HG03521 (cell line): Measurements from ENCODE around the gene MYO1F.
"Not testable (repeated sequence)": the region's sequence is repeated elsewhere in the genome, so short reads cannot be mapped to it uniquely, and the experiment has no call there.

ENCODE experiments used
- ATAC-seq: cut with Tn5 transposase; IDR thresholded peaks from one replicate; pipeline ENCODE4 v1.9.1; 2021; ENCODE audit warnings: mild to moderate bottlenecking, moderate library complexity; ENCODE audit not compliant: unreplicated experiment

Gene MYO1F

DNA sequence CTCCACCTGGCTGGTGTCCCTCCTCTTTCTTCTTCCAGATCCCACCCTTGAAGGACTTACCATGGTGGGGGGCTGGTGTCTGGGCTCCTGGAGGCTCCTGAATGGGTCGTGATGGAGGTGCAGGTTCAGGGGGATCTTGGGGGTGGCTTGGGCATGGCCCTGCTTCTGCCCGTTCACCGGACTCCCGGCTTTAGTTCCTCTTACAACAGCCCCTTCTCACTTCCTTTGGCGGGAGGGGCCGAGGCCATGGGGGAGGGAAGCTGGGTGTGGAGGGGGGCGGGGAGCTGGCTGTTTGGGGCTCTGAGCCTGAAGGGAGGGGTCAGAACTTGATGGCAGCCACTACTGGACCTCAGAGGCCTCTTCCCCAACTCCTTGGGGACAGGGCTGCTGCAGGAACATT is at the start of gene MYO1F:
MYO1F (minus strand) TSS at position 196 of the 400 bp plus-strand sequence; CDS start at position 63, 133 bp downstream.
- ATAC-seq = no peak

DNA sequence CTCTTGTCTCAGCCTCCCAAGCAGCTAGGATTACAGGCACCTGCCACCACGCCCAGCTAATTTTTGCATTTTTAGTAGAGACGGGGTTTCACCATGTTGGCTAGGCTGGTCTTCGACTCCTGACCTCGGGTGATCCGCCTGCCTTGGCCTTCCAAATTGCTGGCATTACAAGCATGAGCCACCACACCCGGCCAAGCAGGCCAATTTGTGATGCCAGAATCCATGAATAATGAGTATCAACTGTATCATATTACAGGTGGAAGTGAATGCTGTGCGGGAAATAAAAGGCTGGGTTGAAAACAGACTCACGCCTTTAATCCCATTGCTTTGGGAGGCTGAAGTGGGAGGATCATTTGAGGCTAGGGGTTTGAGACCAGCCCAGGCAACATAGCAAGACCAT is 49.6 kb upstream of the MYO1F start:
- no peak for ATAC-seq

DNA sequence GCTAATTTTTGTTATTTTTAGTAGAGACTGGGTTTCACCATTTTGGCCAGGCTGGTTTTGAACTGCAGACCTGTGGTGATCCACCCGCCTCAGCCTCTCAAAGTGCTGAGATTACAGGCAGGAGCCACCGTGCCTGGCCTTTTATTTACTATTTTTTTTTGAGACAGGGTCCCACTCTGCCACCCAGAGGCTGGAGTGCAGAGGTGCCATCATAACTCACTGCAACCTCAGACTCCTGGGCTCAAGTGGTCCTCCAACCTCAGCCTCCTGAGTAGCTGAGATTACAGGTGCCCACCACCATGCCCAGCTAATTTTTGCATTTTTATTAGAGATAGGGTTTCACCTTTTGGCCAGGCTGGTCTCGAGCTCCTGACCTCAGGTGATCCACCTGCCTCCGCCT is 45.6 kb upstream of the MYO1F start:
- not testable (repeated sequence) for ATAC-seq

DNA sequence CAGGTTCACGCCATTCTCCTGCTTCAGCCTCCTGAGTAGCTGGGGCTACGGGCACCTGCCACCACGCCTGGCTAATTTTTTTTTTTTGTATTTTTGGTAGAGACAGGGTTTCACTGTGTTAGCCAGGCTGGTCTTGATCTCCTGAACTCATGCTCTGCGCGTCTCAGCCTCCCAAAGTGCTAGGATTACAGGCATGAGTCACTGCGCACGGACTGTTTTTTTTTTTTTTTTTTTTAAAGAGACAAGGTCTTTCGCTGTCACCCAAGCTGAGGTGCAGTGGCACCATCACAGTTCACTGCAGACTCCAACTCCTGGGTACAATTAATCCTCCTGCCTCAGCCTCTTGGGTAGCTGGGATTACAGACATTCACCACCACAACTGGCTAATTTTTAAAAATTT is 41.5 kb upstream of the MYO1F start:
- no peak for ATAC-seq

DNA sequence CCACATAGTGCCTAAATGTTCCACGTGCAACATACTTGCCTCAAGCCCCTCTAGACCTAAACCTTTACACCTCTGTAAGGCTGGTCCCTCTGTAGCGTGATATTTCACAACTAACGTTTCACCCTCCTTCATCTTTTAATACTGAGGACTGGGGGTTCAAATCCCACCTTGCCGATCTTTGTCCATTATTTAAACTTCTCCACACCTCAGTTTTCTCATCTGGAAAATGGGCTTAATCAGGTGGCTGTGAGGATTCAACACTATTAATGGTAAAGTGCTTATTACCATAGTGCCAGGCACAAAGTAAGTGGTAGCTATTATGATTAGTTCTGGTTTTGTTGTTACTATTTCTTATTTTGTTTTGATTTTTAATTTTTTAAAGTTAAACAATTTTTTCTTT is 40.7 kb upstream of the MYO1F start:
- no peak for ATAC-seq

DNA sequence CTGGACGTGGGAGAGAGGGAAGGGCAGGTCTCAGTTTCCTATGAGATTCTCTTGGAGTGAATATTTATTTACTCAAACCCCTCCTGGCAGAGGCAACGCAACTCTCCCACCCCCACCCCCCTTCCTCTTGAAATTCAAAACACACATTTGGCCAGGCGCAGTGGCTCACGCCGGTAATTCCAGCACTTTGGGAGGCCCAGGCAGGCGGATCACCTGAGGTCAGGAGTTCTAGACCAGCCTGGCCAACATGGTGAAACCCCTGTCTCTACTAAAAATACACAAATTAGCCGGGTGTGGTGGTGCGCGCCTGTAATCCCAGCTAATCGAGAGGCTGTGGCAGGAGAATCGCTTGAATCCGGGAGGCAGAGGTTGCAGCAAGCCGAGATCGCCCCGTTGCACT is 40.1 kb upstream of the MYO1F start:
- not testable (repeated sequence) for ATAC-seq

DNA sequence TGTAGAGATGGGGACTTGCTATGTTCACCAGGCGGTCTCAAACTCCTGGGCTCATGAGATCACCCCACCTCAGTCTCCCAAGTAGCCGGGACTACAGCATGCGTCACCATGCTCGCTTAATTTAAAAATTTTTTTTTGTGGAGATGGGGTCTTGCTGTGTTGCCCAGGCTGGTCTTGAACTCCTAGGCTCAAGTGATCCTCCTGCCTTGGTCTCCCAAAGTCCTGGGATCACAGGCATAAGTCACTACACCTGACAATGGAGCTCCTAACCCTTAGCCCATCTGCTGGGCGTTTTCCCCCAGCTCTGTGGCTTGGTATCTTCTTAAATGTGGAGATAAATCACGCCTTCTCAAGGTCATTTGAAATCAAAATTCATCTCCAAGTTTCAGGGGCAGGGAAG is 39.6 kb upstream of the MYO1F start:
- ATAC-seq = no peak

DNA sequence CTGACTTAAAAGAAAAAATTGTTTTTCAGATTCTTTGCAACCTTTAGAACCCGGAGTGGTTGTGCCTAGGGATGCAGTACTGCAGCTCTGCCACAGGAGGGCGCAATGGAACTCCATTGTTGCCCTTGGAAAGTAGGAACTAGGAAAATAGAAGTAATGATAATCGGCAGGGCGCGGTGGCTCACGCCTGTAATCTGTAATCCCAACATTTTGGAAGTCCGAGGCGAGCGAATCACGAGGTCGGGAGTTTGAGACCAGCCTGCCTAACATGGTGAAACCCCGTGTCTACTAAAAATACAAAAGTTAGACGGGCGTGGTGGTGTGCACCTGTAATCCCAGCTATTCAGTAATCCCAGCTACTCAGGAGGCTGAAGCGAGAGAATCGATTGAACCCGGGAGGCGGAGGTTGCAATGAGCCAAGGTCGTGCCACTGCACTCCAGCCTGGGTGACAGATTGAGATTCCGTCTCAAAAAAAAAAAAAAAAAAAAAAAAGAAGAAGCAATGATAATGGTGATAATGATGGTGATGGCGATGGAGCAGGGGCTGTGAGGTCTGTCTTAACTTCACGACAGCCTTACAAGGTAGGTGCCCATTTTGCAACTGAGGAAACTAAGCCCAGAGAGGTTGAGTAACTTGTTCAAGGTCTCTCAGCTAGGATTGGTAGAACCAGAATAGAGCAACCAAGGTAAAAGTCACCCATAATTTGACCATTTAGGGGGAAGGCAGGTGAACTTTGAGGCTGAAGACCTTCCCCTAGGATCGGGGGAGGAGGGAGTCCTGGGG is 38.8 kb upstream of the MYO1F start:
- no peak for ATAC-seq

DNA sequence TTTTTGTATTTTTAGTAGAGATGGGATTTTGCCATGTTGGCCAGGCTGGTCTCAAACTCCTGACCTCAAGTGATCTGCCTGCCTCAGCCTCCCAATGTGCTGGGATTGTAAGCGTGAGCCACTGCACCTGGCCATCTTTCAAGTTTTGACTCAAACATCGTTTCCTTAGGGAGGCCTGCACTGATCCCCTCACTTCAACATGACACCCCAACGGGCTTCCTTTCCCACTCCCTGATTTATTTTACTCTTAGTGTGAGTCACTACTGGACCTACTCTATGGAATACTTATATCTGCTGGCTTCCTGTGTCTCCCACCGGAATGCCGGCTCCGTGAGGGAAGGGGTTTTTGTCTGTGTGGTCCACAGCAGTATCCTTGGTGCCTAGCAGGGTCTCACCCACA is 37.8 kb upstream of the MYO1F start:
- ATAC-seq = no peak

DNA sequence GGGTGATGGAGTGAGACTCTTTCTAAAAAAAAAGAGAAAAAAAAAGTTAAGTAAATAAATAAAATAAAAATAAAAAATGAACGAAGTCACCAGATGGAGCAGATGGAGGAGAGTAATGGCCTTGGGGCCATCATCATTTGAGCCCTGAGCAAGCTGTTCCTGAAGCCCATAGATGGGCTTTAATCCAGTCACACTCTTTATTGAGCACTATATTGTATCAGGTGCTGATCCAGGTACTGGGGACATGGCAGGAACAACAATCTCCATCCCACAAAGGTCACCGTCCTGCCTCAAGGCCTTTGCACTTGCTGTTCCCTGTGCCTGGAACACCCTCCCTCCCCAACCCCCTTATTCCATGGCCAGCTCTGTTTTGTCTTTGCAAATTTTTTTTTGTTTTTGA is 37.2 kb upstream of the MYO1F start:
- ATAC-seq = no peak

DNA sequence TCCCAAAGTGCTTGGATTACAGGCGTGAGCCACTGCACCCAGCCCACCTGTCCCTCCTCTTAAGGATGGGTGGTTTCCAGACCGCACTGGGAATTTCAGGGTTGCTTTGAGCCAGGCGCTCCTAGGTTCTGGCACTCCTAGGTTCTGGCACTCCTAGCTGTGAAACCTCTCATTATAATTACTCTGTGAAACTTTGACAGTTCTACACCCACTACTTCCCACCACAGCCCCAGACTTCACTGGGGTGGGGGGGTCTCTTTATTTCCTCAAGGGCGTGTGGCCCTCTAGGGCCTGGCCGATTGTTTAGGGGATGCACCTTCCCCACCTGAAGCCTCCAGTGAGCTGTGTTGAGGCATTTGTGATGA is 35.5 kb upstream of the MYO1F start:
- no peak for ATAC-seq

DNA sequence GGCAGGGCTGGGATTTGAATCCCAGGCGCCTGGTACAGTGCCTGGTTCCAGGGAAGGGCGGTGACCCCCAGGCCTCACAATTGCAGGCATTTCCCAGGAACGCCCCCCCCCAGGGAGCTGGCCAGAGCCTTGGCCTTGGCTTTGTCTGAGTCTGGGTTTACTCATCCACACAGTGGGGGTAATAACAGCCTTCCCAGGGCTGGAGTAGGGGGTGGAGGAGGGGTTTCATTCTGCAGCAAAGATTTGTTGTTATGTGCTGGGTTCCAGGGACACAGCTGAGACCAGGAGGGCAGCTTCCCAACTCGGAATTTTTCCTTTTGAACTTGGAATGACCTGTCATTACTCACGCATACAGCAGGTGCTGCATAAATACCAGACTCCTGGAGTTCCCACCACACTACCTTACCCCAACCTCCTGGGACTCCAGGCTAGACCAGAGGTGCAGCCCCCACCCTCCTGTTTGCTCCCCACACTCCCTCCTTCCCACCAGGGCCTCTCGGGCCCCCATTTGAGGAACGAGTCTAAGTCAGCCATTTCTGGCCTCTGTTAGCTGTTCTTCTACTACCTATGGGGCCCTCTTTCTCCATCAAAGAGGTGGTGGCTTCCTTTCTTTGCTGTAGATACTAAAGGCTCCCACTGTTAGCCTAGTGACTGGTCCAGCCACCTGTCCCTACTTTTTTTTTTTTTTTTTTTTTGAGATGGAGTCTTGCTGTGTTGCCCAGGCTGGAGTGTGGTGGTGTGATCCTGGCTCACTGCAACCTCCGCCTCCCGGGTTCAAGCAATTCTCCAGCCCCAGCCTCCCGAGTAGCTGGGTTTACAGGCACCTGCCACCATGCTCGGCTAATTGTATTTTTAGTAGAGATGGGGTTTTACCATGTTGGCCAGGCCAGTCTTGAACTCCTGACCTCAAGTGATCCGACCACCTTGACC is 34.9 kb upstream of the MYO1F start:
- no peak for ATAC-seq

DNA sequence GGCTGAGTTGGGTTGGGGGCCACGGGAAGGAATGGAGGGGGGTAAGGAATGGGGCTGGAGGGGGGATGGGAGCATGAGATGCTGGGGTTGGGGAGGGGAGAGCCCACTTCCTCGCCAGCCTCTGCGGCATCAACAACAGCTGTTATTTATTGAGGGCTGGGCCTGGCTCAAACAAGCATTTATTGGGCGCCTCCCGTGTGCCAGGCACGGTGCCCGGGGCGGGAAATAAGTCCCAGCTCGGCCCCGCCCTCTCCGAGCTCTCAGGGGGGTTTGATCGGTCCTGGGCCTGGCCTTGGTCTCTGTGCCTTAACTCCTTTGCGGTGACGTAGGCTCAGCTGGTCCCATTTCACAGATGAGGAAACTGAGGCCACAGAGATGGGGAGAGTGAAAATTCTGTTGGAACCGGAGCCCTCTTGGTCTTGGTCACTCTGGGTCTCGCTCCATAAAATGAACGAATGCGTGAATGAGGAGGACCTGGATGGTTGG is 34.2 kb upstream of the MYO1F start:
- no peak for ATAC-seq

DNA sequence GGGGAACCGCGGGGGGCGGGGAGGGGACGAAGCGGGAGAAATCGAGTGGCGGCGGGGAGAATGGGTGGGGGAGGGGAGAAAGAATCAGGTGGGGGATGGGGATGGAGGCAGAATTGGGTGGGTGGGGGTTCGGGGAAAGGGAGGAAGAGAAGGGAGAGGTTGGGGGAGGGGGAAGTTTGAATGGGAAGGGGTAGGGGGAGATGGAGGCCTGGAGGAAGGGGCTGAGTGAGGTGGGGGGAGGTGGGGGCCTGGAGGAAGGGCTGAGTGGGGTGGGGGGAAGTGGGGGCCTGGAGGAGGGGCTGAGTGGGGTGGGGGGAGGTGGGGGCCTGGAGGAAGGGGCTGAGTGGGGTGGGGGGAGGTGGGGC is 33.7 kb upstream of the MYO1F start:
- no peak for ATAC-seq

DNA sequence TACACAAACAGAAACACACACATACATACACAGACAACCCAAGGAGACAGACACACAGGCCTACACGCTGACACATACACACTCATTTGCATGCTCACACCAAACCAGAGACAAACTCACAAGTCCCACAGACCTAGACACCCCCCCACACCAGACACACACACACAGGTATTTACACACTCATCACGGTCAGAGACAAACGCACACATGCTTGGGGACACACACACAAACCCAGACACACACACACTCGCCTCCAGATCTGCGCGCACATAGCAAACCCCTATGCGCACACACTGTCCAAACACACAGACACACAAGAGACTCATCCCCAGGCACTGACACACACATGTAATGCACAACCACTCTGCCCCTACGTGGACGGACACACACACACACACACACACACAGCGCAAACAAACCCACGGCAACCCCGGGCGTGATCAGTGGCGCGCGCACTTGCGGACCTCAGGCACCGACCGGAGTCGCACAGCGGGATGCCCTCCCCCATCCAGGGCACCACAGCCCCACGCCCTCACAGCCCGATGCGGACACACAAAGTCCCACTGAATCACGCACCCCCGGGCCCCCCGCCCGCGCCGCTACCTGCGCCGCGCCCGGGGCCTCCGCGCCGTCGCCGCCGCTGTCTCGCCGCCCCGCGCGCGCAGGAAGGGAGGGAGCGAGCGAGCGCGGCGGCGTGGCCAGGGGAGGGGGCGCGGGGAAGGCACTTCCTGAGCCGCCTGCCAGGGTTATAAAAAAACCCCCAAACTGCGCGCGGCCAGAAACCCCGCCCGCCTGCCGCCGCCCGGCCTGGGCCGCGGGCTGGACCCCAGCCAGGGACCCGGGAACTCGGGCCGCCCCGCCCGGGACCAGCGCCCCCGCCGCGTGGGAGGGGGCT is 33.0 kb upstream of the MYO1F start, which contains the start of gene ADAMTS10:
ADAMTS10 (minus strand) TSS at position 675 of the 895 bp plus-strand sequence. CDS start 5,005 bp downstream, outside the sequence.
- ATAC-seq = no peak

DNA sequence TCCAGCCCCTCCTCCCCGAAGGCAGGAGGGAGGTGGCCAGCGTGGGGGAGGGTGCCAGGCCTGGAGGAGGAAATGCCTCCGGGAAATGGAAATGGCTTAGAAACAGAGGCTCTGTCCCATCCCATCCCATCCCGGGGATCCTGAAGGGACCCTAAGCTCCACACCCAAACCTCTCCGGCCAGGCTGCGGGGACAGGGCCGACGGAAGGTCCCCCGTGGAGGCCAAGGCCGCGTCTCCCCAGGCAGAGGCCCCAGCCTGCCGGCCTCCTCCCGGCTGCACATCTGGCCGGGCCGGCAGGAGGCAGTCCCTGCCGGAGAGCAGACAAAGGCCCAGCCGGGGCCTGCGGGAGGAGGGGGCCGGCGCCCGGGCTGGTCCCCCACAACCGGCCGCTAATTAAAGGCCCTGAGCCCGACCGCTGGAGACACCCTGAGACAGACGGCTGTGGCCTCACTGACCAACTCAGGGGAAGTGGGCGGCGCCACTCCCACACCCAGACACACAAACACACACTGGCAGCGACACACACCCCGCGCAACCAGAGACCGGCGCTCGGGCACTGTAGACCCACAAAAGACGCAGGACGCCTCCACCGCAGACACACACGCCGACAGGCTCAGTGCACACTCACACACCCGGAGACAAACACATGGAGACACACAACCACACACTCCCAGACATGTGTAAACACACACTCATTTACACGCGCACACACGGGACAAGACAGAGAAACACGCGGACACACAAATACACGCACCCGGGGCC is 32.2 kb upstream of the MYO1F start:
- ATAC-seq = no peak

DNA sequence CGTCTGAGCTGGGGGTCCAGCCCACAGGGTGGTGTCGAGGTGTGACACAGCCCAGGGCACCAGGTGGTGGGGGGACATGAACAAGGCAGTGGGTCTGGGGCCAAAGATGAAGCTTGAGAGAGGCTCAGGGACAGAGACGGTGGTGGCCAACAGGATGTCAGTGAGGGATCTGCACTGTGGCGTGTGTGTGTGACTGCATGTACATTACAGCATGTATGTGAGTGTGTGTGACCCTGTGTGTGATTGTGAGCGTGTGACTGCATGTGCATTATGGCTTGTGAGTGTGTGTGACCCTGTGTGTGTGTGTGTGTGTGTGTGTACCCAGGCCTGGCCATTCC is 31.7 kb upstream of the MYO1F start:
- ATAC-seq = no peak

DNA sequence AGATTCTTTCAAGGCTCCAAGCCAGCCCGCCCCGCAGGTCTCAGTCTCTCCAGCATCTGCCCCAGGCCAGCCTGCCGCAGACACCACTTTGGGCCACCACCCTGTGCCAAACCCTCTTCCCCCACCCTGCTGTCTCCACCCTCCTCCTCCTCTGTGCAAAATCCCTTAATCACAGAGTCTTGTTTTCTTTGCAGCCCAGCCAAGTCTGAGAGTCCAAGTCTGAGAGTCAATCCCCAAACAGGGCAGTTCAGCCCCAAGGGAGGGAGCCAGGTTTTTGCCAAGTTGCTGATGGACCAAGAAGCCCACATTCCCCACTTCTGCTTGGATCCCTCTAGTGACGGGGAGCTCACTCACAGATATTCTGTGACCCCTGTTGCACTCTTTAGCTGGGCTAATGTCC is 30.1 kb upstream of the MYO1F start:
- ATAC-seq = no peak

DNA sequence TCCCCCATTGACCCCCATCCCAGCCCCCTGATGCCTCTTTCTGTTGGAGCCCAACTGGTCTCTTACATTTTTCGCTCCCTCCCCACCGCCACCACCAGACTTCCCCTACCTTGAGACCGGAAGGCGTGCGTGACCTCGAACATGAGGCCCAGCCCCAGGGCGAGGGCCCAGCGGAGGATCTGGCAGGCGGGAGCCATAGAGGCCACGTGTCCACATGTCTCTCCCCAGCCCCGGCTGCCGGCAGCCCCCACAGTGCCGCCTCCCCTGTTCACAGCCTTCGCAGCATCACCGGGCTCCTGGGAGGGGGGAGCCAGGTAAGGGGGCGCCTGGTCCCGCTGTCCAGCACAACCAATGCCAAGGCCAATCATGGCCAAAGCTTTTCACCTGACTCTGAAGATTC is 28.3 kb upstream of the MYO1F start:
- no peak for ATAC-seq

DNA sequence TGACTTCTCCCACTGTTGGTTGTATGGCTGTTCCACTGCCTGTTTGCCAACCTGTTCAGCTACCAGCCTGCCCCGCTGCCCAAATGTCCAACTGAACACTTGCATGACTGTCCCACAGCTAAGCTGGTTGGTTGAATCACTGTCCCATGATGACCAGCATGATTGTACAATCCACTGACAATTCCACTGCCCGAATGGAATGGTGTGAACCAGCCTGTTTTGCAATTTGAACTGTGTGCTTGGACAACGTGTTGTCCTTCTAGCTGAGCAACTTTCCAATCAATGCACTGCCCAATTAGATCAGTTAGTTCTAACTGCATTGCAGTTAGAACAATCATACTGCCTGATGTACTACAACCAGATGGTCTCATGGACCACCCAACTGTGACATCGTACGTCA is 24.6 kb upstream of the MYO1F start:
- no peak for ATAC-seq
